Lower lobe of right lung (tissue), 2 donors: ENCODE data around the gene CLIP1. TPM values are rescaled to one million over a fixed set of nuclear protein-coding genes. Genes with fewer than 3 reads are reported as not detected.

ENCODE experiments used
- ATAC-seq, 2 donors: fragments of 200-7000 bp; cut with Tn5 transposase; one replicate each; pipeline ENCODE4 v1.9.1; 2020 to 2022; ENCODE audit warnings: mild to moderate bottlenecking in 2 of 2, moderate library complexity in 2 of 2
- DNase-seq: peaks from one replicate; pipeline ENCODE4 v3.0.0-alpha.2; 2020
- H3K27ac ChIP-seq: fragments of 200-600 bp; one replicate; pipeline ENCODE4 v1.8.0; 2022
- H3K27me3 ChIP-seq: fragments of 200-600 bp; one replicate; pipeline ENCODE4 v1.8.0; 2022; ENCODE audit warnings: low read depth
- H3K36me3 ChIP-seq: fragments of 200-600 bp; one replicate; pipeline ENCODE4 v1.8.0; 2022; ENCODE audit warnings: mild to moderate bottlenecking
- H3K4me1 ChIP-seq: fragments of 200-600 bp; one replicate; pipeline ENCODE4 v1.8.0; 2022
- H3K4me3 ChIP-seq: fragments of 200-600 bp; one replicate; pipeline ENCODE4 v1.8.0; 2022; ENCODE audit warnings: mild to moderate bottlenecking
- H3K9me3 ChIP-seq: fragments of 200-600 bp; one replicate; pipeline ENCODE4 v1.8.0; 2022
- CTCF ChIP-seq: fragments of 200-600 bp; IDR thresholded peaks from one replicate; pipeline ENCODE4 v1.8.0; 2022; ENCODE audit warnings: antibody characterized with exemption, mild to moderate bottlenecking
- intact Hi-C: fragments of 100-400 bp; cut with DNase I; formaldehyde crosslinking; loops from one replicate; pipeline ENCODE4 v1.11.0; 2022
- total RNA-seq: library from RNA; stranded (reverse); fragmentation: NEBNext Ultra II Directional; extraction: Animal tissue kit (Norgen Biotek cat#: 25700); gene quantifications from one replicate; pipeline ENCODE4 v1.2.1, GENCODE V29; 2021
- donor health status: DM: no; HTN: yes; CAD: no; lungs with severe emphysema.

The CLIP1 gene
- total RNA-seq, 1 donor from 2014 or later, result 78.2 TPM

GRCh38 chr12:122349078-122349477 is 73.4 kb downstream of the CLIP1 start:
- H3K9me3 ChIP-seq, result no peaks in the 10 kb centered on the region
- ATAC-seq (no peak), DNase-seq (no peak)
- H3K36me3 ChIP-seq, result peaks cover 80% of the 10 kb centered on the region
- H3K27me3 ChIP-seq, result no peaks in the 10 kb centered on the region
- H3K4me3 ChIP-seq, result no peak overlapping the region
- H3K4me1 ChIP-seq, result peaks cover 3% of the 10 kb centered on the region
- H3K27ac ChIP-seq, result no peak overlapping the region
- TF ChIP-seq CTCF, result no peak
- intact Hi-C loops, result no loop called here

- no peak for ATAC-seq
- H3K4me3 ChIP-seq, result no peak overlapping the region
- TF ChIP-seq CTCF, result no peak
- H3K9me3 ChIP-seq, result no peaks in the 10 kb centered on the region
- DNase-seq, result no peak
- H3K4me1 ChIP-seq, result peaks cover 3% of the 10 kb centered on the region
- no peak overlapping the region for H3K27ac ChIP-seq
- no peaks in the 10 kb centered on the region for H3K27me3 ChIP-seq
- intact Hi-C loops, result no loop called here
- peaks cover 74% of the 10 kb centered on the region for H3K36me3 ChIP-seq
These were observed 74.0 kb downstream of the CLIP1 start for GRCh38 chr12:122348505-122348904.

DNA sequence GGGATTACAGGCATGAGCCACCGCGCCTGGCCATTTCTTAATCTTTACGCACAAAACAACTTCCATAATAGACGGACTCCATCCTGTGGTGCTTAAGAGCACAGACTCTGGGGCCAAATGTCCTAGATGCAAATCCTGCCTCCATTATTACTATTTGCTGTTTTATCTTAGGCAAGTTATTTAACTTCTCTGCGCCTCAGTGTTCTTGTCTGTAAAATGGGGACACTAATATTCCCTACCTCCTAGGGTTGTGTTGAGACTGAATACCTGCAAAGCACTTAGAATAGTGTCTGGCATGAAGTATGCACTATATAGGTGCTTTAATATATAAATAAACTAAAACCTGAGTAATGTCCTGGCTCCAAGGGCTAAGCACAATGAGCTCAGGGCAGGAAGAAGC is 76.4 kb downstream of the CLIP1 start:
- Histone ChIP-seq H3K36me3 (peaks cover 63% of the 10 kb centered on the region), H3K4me1 (peaks cover 3% of the 10 kb centered on the region), H3K9me3 (no peaks in the 10 kb centered on the region), H3K27ac (no peak overlapping the region), H3K4me3 (no peak overlapping the region), H3K27me3 (no peaks in the 10 kb centered on the region)
- ATAC-seq (no peak), DNase-seq (no peak)
- no peak for TF ChIP-seq CTCF
- intact Hi-C loops, result no loop called here

- no peak for TF ChIP-seq CTCF
- ATAC-seq (no peak), DNase-seq (no peak)
- peaks cover 63% of the 10 kb centered on the region for H3K36me3 ChIP-seq
- no peaks in the 10 kb centered on the region for H3K27me3 ChIP-seq
- no peak overlapping the region for H3K4me3 ChIP-seq
- no peak overlapping the region for H3K27ac ChIP-seq
- peaks cover under 1% of the 10 kb centered on the region for H3K4me1 ChIP-seq
- intact Hi-C loops, result no loop called here
- no peaks in the 10 kb centered on the region for H3K9me3 ChIP-seq
These were observed 77.4 kb downstream of the CLIP1 start for GRCh38 chr12:122345042-122345441.

DNA sequence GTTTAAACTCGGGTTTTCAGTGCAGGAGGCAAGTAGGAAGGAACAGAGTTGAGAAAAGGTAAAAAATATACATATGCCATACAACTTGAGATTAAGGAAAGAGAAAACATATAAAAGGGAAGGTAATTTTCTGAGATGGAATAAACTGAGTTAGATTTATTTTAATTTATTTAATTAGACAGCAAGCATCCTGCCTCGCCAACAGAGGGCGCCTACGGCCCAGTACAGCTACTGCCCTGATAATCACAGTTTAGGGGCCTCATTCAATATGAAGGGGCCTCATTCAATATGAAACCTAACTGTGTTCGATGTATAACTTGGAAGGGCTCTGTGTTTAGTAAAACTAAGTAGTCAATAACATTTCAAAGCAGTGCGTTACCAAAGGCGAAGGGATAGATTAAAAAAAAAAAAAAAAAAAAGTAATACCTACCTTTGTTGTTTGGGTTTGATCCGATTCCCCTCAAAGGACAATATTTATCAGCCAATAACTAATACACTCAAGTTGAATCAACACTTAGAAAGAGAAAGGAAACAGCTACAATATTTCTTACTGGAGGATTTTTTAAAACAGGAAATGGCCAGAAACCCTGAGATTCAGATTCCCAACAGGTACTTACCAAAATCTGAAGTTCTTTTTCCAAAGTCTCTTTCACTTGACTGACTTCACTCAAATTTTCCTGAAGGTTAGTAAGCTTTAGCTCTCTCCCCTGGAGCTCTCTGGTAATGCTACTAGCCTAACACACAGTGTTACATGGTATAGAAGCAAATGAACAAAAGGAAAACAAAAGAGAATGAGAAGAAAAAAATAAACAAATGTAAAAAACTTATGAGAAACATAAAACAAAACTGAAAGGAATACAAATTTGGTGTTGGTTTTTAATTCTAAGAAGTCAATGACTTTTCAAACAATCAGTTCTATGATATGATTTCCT is 86.2 kb downstream of the CLIP1 start:
- peak; percentile 57 for TF ChIP-seq CTCF
- Histone ChIP-seq H3K27me3 (no peaks in the 10 kb centered on the region), H3K9me3 (no peaks in the 10 kb centered on the region), H3K4me3 (no peak overlapping the region), H3K27ac (no peak overlapping the region), H3K4me1 (no peaks in the 10 kb centered on the region), H3K36me3 (peaks cover 96% of the 10 kb centered on the region)
- ATAC-seq (no peak), DNase-seq (no peak)
- intact Hi-C loops, result no loop called here
